Cardiac muscle cell (in vitro differentiated cells and primary cell): Measurements from ENCODE around the gene SLC22A1. TPM values are rescaled to one million over a fixed set of nuclear protein-coding genes. Genes with fewer than 3 reads are reported as not detected.
"Not testable (repeated sequence)": the region's sequence is repeated elsewhere in the genome, so short reads cannot be mapped to it uniquely, and the experiment has no call there.

ENCODE experiments used
- DNase-seq, 2 donors: peaks; one replicate each; pipeline versions ENCODE4 v3.0.0 to v3.0.0-alpha.2; 2010 to 2017; ENCODE audit warnings: low read depth in 1 of 2, low spot score in 1 of 2
- H3K27ac ChIP-seq: fragments of 200-600 bp; sonication (generic); 2 replicates; pipeline ENCODE4 v1.5.1; 2016
- H3K27me3 ChIP-seq: fragments of 200-600 bp; sonication (generic); 2 replicates; pipeline ENCODE4 v1.6.0; 2016; ENCODE audit warnings: control low read depth
- H3K36me3 ChIP-seq: fragments of 200-600 bp; sonication (generic); 2 replicates; pipeline ENCODE4 v1.5.1; 2016; ENCODE audit warnings: control low read depth
- H3K4me1 ChIP-seq: fragments of 200-600 bp; sonication (generic); 2 replicates; pipeline ENCODE4 v1.8.1; 2017; ENCODE audit warnings: low read depth, mild to moderate bottlenecking, mixed run types
- H3K4me3 ChIP-seq: fragments of 200-600 bp; sonication (generic); 2 replicates; pipeline ENCODE4 v1.5.1; 2016; ENCODE audit warnings: mild to moderate bottlenecking
- H3K9me3 ChIP-seq: fragments of 200-600 bp; sonication (generic); 2 replicates; pipeline ENCODE4 v1.5.1; 2017; ENCODE audit warnings: low read depth, mild to moderate bottlenecking, control low read depth
- CTCF ChIP-seq: IDR thresholded peaks from 2 replicates; pipeline ENCODE4 v1.5.1; 2012; ENCODE audit warnings: low read depth, mild to moderate bottlenecking, low read length
- polyA plus RNA-seq: library from polyadenylated mRNA; unstranded; fragments of >200 nt; fragmentation: Nextera tagmentation; extraction: Ambion mirVana; gene quantifications from 2 replicates; pipeline ENCODE4 v1.2.1, GENCODE V29; 2016
- total RNA-seq: library from RNA; depleted of rRNA; stranded (reverse); fragments of >200 nt; gene quantifications from 2 replicates; pipeline ENCODE4 v1.2.3, GENCODE V29; 2016

Gene SLC22A1
- total and polyA plus RNA-seq, 2 experiments from 2014 or later, result 0.42 TPM; not detected in 1

GRCh38 chr6:160088784-160089533 lies 32.7 kb upstream of the SLC22A1 start:
- Histone ChIP-seq H3K36me3 (peaks cover 59% of the 10 kb centered on the region), H3K4me3 (no peak overlapping the region), H3K27ac (no peak overlapping the region), H3K27me3 (no peaks in the 10 kb centered on the region), H3K9me3 (no peaks in the 10 kb centered on the region), H3K4me1 (no peaks in the 10 kb centered on the region)
- no peak for DNase-seq
- TF ChIP-seq CTCF, result no peak

DNA sequence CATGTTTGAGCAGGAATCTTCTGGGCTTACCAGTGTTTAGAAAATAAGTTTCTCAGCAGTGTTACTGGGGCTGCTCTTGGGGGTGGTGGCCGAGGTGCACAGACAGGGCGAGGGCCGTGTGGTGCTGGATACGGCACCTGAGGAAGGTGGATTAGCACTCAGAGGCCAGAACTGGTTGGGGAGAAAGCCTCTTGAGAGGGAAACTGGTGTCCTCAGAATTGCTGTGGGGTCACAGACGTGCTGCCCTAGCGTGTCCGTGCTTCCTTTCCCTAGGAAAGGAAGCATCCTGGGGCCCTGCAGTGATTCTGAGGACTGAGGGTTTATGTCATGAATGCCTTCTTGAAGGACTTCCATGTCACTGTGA lies 32.1 kb upstream of the SLC22A1 start:
- Histone ChIP-seq H3K27me3 (no peaks in the 10 kb centered on the region), H3K36me3 (peaks cover 58% of the 10 kb centered on the region), H3K4me3 (no peak overlapping the region), H3K27ac (no peak overlapping the region), H3K4me1 (no peaks in the 10 kb centered on the region), H3K9me3 (no peaks in the 10 kb centered on the region)
- TF ChIP-seq CTCF, result no peak
- DNase-seq, result no peak

DNA sequence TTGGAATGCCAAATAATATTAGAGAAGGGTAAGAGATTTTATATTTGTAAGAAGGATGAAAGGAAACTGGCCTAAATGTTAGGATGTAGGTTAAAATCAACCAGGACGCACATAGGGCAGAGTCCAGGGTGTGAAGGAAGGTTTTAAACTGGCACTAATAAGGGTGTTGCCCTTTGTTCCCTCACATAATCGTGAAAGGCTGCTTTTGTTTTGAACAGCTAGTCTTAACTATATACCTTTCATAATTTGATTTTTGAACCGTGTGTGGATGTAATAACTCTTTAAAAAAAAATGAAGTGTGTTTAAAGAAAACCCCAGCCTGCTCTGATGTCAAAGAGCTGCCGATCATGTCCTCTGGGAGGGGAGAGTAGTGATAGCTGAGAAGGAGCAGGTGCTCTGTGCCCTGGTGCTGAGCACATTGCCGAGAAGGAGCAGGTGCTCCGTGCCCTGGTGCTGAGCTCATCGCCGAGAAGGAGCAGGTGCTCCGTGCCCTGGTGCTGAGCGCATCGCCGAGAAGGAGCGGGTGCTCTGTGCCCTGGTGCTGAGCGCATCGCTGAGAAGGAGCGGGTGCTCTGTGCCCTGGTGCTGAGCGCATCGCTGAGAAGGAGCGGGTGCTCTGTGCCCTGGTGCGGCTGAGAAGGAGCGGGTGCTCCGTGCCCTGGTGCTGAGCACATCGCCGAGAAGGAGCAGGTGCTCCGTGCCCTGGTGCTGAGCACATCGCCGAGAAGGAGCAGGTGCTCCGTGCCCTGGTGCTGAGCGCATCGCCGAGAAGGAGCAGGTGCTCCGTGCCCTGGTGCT lies 31.0 kb upstream of the SLC22A1 start:
- DNase-seq, H3K27me3 ChIP-seq, H3K4me3 ChIP-seq, H3K4me1 ChIP-seq, H3K9me3 ChIP-seq, H3K27ac ChIP-seq: not testable (repeated sequence)
- peaks cover 51% of the 10 kb centered on the region for H3K36me3 ChIP-seq

GRCh38 chr6:160092176-160092575 lies 29.4 kb upstream of the SLC22A1 start:
- not testable (repeated sequence) for H3K4me1 ChIP-seq, DNase-seq, H3K9me3 ChIP-seq, H3K27ac ChIP-seq, H3K27me3 ChIP-seq, H3K4me3 ChIP-seq
- H3K36me3 ChIP-seq, result peaks cover 50% of the 10 kb centered on the region

GRCh38 chr6:160092602-160093001 lies 29.0 kb upstream of the SLC22A1 start:
- H3K4me3 ChIP-seq, result no peak overlapping the region
- peaks cover 54% of the 10 kb centered on the region for H3K36me3 ChIP-seq
- no peak for DNase-seq

DNA sequence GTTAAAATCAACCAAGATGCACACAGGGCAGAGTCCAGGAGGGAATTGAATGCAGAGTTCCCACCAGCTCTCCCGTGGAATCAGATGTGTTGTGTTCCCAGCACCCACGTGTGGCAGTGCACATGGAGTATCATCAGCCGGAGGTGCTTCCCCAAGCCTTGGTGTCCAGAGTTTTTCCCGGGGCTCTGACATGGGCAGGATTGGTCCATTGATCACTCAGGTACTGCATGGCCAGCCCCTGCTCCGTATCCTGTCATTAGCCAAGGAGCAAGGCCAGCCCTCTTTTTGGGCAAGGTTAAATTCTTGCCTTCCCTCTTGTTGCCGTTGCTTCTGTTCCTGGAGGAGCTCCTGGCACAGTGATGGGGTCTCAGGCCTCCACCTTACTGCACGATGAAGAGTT lies 28.6 kb upstream of the SLC22A1 start:
- Histone ChIP-seq H3K4me1 (no peaks in the 10 kb centered on the region), H3K9me3 (no peaks in the 10 kb centered on the region), H3K27me3 (no peaks in the 10 kb centered on the region), H3K4me3 (no peak overlapping the region), H3K27ac (no peak overlapping the region), H3K36me3 (peaks cover 59% of the 10 kb centered on the region)
- no peak for DNase-seq
- TF ChIP-seq CTCF, result no peak

More at GRCh38 chr6:160092602-160093001, 29.0 kb upstream of the SLC22A1 start:
- H3K27ac ChIP-seq, result no peak overlapping the region
- no peaks in the 10 kb centered on the region for H3K9me3 ChIP-seq
- no peak for TF ChIP-seq CTCF
- H3K27me3 ChIP-seq, result no peaks in the 10 kb centered on the region
- no peaks in the 10 kb centered on the region for H3K4me1 ChIP-seq
